Hair follicular keratinocyte (primary cell): ENCODE results near the gene RGS9BP. TPM values are rescaled to one million over a fixed set of nuclear protein-coding genes. Genes with fewer than 3 reads are reported as not detected.

Source experiments
- total RNA-seq: library from RNA; depleted of rRNA; stranded (reverse); fragments of >200 nt; gene quantifications from 2 replicates; pipeline ENCODE4 v1.2.3, GENCODE V29; 2015

The RGS9BP gene, protein sequence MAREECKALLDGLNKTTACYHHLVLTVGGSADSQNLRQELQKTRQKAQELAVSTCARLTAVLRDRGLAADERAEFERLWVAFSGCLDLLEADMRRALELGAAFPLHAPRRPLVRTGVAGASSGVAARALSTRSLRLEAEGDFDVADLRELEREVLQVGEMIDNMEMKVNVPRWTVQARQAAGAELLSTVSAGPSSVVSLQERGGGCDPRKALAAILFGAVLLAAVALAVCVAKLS
- total RNA-seq = 0.49 TPM in 1 of 2 replicates, not detected in the other

GRCh38 chr19:32675720-32676185 is at the start of gene RGS9BP:
Gene RGS9BP (plus strand): TSS chr19:32675848. CDS start chr19:32676264, 416 bp downstream.

GRCh38 chr19:32674931-32675719 is 523 bp upstream of the RGS9BP start, which contains the start of gene ANKRD27:
Gene ANKRD27 (minus strand): TSS chr19:32675180. CDS start chr19:32659015, 16,165 bp downstream.

GRCh38 chr19:32691291-32691951 is 15.8 kb downstream of the RGS9BP start, which contains the start of gene NUDT19:
Gene NUDT19 (plus strand): TSS chr19:32691821. CDS start chr19:32691961, 140 bp downstream.

GRCh38 chr19:32719611-32720059 is 44.0 kb downstream of the RGS9BP start, which contains the start of gene TDRD12:
Gene TDRD12 (plus strand): TSS chr19:32719767. CDS start chr19:32720073, 306 bp downstream.

Other genes starting within 250 kb of the RGS9BP start
- gene PDCD5, start 94.7 kb upstream of the RGS9BP start, total RNA-seq = 316 and 419 TPM in 2 replicates
- gene ANKRD27, start 668 bp upstream of the RGS9BP start, total RNA-seq = 25.8 and 27.0 TPM in 2 replicates
- 17.8 and 18.7 TPM in 2 replicates for gene NUDT19, start 16.0 kb downstream of the RGS9BP start, total RNA-seq
- gene TDRD12, start 43.9 kb downstream of the RGS9BP start, total RNA-seq = 0.47 and 1.9 TPM in 2 replicates
- gene SLC7A9, start 193.9 kb downstream of the RGS9BP start, total RNA-seq = not detected in 2 replicates